IPS-18a (cell line): ENCODE results near the gene CLIC5.

ENCODE experiments used
- H3K27ac ChIP-seq: one replicate; pipeline ENCODE4 v1.5.1; 2013; ENCODE audit warnings: low read length
- H3K27me3 ChIP-seq: one replicate; pipeline ENCODE4 v1.6.1; 2013; ENCODE audit warnings: mild to moderate bottlenecking, low read length; ENCODE audit not compliant: control insufficient read depth, insufficient read depth
- H3K36me3 ChIP-seq: one replicate; pipeline ENCODE4 v1.6.1; 2013; ENCODE audit warnings: low read depth, low read length; ENCODE audit not compliant: control insufficient read depth
- H3K4me1 ChIP-seq: one replicate; pipeline ENCODE4 v1.6.1; 2013; ENCODE audit warnings: low read depth, low read length; ENCODE audit not compliant: control insufficient read depth
- H3K4me3 ChIP-seq: one replicate; pipeline ENCODE4 v1.5.1; 2013; ENCODE audit warnings: low read length
- H3K9ac ChIP-seq: one replicate; pipeline ENCODE4 v1.6.1; 2013; ENCODE audit warnings: mild to moderate bottlenecking, low read length, moderate library complexity
- H3K9me3 ChIP-seq: one replicate; pipeline ENCODE4 v1.6.1; 2013; ENCODE audit warnings: low read depth, low read length; ENCODE audit not compliant: control insufficient read depth

The CLIC5 gene

DNA sequence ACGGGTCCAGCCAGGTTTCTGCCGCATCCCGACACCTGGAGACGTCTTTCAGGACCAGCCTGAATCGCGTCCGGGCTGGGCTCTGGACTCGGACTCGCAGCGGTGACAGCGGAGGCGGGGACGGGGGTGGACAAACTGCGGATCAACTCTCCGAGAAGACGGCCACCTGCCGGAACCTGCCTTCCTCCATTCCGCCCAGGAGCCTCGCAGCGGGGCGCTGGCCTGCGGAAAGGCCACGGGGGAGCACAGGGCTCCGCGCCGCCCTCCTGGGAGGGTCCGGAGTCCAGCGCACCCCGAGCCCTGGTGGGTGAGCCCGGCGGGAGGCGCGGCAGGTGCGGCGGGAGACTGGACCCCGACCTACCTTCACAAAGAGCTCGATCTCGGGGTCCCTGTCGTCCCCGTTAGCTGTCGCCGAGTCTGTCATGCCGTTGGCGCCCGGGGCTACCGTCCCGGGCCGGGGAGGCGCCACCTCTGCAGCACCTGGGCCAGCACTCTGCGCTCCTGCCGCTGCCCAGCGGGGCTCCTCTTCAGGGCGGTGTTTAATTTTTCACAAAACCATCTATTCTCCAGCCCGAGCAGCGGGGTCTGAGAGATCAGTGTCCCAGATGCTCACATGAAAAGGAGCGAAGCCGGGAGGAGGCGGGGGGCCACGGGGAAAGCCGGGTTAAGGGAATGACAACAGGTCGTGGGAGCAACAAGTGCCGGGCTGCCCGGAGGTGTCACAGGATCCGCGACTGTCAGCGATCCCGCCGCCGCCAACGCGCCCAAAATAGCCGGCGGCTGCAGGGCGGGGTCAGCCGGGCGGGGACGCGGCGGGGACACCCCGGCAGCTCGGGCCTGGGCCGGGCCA lies at the start of gene CLIC5:
Gene CLIC5, minus strand, starts transcription at position 742 of the 850 bp plus-strand sequence. Its CDS starts 318 bp downstream, at position 424.
- Histone ChIP-seq H3K9me3 (no peaks in the 10 kb centered on the region), H3K27ac (no peak within 1 kb of the TSS), H3K9ac (no peak within 1 kb of the TSS), H3K4me1 (peaks cover 19% of the 10 kb centered on the region), H3K27me3 (peaks cover 32% of the 10 kb centered on the region), H3K36me3 (no peaks in the 10 kb centered on the region), H3K4me3 (peak within 1 kb of the TSS; percentile 67)

DNA sequence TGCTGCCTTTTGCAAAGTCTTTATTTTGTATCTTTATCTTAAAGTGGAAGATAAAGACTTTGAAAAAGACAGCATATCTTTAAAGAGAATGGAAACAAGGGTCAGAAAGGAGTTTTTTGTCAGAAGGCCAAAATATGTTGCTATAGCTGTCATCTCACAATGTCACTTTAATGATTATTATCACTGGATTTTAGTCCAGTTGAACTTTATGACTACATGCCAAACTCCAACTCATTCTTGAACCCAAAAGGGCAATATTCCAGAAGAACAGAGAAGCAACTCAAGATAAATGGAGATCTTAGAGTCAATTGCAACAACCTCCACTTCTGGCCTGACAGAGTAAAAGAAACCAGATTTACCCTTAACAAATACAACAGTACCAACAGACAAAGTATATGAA lies 47.3 kb upstream of the CLIC5 start:
- Histone ChIP-seq H3K9me3 (no peaks in the 10 kb centered on the region), H3K4me1 (no peaks in the 10 kb centered on the region), H3K36me3 (no peaks in the 10 kb centered on the region), H3K27me3 (no peaks in the 10 kb centered on the region), H3K27ac (no peak overlapping the region), H3K9ac (no peak overlapping the region), H3K4me3 (no peak overlapping the region)

DNA sequence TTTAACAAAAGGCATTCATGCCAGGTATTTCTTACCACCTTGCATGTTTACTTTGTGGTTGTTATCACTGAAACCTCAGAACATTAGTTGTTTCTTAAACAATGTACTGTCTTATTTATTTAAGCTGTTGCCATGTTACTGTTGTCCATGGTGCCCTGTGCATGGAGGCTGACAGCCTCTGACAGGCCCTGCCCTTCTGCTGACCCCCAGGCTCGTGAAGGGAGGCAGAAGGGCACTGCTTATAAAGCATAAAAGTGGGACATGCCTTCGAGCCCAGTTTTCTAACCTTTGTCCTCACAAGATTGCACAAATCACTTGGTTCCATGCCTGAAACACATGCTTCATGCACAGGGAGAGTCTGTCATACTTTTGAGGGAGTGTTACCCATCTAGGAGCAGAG lies 46.7 kb upstream of the CLIC5 start:
- no peaks in the 10 kb centered on the region for H3K27me3 ChIP-seq
- H3K4me3 ChIP-seq: no peak overlapping the region
- H3K4me1 ChIP-seq: no peaks in the 10 kb centered on the region
- no peak overlapping the region for H3K27ac ChIP-seq
- H3K36me3 ChIP-seq: no peaks in the 10 kb centered on the region
- no peaks in the 10 kb centered on the region for H3K9me3 ChIP-seq
- no peak overlapping the region for H3K9ac ChIP-seq

DNA sequence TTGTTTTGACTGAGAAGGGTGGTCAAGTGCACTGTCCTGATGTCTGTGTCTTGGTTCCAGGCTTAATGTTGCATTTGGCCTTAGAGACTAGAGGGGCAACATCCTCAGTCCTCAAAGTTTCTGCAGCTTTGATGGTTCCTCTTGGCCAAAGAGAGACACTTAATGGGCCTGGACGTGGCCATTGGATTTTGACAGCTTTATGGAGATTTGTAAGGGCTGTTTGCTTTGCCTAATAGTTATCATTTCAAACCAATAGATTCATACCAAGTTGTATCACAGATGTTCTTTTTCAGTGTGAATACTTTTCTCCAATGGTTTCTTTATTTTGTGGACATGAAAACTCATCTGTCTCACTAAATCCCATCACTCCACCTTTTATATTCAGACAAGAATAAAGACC lies 45.8 kb upstream of the CLIC5 start:
- H3K4me1 ChIP-seq: no peaks in the 10 kb centered on the region
- peaks cover 4% of the 10 kb centered on the region for H3K9me3 ChIP-seq
- no peaks in the 10 kb centered on the region for H3K27me3 ChIP-seq
- no peak overlapping the region for H3K9ac ChIP-seq
- H3K4me3 ChIP-seq: no peak overlapping the region
- no peaks in the 10 kb centered on the region for H3K36me3 ChIP-seq
- no peak overlapping the region for H3K27ac ChIP-seq

DNA sequence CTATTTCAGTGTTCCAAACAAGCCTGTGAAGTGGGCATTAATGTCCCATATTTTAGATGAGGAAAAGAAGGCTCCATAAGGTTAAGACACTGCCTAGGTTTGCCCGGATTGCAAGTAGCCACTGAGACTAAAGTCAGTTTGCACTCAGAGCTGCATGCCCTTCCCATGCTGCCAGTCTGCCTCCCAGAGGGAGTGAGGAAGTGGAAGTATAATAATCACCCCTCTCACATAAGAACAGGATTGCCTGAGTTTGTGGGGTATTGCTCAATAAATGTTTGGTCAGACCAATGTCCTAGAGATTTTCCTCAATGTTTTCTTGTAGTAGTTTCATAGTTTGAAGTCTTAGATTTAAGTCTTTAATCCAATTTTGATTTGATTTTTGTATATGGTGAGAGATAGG lies 43.9 kb upstream of the CLIC5 start:
- Histone ChIP-seq H3K9ac (no peak overlapping the region), H3K27me3 (no peaks in the 10 kb centered on the region), H3K36me3 (no peaks in the 10 kb centered on the region), H3K4me3 (no peak overlapping the region), H3K9me3 (peaks cover 4% of the 10 kb centered on the region), H3K27ac (no peak overlapping the region), H3K4me1 (no peaks in the 10 kb centered on the region)

DNA sequence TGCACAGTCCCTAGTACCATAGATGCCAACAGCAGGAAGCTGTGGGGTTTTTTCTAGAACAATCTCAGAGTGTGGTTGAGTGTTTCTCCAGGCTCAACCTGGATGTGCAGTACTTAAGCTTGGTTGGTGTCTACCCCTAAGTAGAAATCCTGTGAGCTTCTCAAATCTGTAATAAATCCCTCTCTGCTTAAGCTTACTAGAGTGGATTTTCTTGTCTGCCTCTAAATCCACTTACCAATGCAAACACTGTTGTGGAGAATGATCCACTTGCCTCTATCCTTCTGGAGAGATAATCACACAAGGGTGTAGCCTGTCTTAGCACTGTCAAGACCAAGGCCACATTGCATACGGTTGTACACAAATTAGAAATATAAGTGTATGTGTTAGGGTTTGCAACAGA lies 43.3 kb upstream of the CLIC5 start:
- no peaks in the 10 kb centered on the region for H3K27me3 ChIP-seq
- H3K4me3 ChIP-seq: no peak overlapping the region
- H3K9me3 ChIP-seq: peaks cover 4% of the 10 kb centered on the region
- no peaks in the 10 kb centered on the region for H3K4me1 ChIP-seq
- no peak overlapping the region for H3K27ac ChIP-seq
- no peak overlapping the region for H3K9ac ChIP-seq
- no peaks in the 10 kb centered on the region for H3K36me3 ChIP-seq

DNA sequence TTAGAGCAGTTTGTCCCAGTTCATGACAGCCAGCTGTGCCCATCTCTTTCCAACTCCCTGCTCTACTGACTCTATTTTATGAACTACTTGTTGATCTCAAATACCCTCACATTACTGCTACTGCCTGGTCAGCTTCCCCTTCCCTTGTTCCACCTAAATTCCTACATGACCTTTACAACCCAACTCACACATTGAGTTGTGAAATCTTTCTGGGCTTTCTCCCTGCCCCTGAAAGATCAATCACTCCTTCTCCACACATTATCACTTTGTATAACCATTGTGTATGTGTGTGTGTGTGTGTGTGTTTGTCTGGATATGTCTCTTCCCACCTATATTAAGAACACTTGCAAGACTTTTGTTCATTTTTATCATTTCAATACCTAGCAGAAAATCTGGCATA lies 42.1 kb upstream of the CLIC5 start:
- Histone ChIP-seq H3K4me3 (no peak overlapping the region), H3K4me1 (no peaks in the 10 kb centered on the region), H3K36me3 (no peaks in the 10 kb centered on the region), H3K27ac (no peak overlapping the region), H3K9me3 (peaks cover 4% of the 10 kb centered on the region), H3K9ac (no peak overlapping the region), H3K27me3 (no peaks in the 10 kb centered on the region)

DNA sequence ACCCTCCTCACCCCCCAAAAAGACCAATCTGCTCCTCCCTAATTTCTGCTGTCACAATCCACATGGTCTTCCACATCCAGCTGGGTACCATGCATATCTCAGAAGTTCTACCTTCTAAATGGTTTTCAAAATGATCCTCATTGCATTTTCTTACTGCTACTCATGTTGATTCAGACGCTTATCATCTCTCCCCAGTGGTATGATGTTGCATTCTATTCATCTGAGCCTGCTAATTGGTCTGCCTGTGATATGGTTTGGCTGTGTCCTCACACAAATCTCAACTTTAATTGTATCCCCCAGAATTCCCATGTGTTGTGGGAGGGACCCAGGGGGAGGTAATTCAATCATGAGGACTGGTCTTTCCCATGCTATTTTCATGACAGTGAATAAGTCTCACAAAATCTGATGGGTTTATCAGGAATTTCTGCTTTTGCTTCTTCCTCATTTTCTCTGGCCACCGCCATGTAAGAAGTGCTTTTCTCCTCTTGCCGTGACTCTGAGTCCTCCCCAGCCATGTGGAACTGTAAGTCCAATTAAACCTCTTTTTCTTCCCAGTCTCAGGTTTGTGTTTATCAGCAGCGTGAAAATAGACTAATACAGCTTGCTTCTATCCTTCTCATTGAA lies 41.4 kb upstream of the CLIC5 start:
- H3K36me3 ChIP-seq: no peaks in the 10 kb centered on the region
- H3K4me1 ChIP-seq: no peaks in the 10 kb centered on the region
- no peak overlapping the region for H3K9ac ChIP-seq
- peaks cover 4% of the 10 kb centered on the region for H3K9me3 ChIP-seq
- H3K4me3 ChIP-seq: no peak overlapping the region
- H3K27me3 ChIP-seq: no peaks in the 10 kb centered on the region
- no peak overlapping the region for H3K27ac ChIP-seq

DNA sequence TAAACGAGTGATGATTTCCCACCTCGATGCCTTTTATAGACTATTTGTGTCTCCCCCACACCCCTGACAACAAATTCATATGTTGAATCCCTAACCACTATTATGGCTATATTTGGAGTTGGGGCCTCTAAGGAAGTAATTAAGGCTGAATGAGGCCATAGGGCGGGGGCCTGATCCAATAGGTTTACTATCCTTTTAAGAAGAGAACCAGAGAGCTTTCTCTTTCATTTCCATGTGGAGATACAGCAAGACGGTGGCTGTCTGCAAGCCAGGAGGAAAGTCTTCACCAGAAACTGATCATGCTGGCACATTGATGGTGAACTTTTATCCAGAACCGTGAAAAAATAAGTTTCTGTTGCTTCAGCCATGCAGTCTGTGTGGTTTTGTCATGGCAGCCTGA lies 38.9 kb upstream of the CLIC5 start:
- Histone ChIP-seq H3K27me3 (no peaks in the 10 kb centered on the region), H3K36me3 (no peaks in the 10 kb centered on the region), H3K9me3 (peaks cover 4% of the 10 kb centered on the region), H3K4me3 (no peak overlapping the region), H3K9ac (no peak overlapping the region), H3K27ac (no peak overlapping the region), H3K4me1 (no peaks in the 10 kb centered on the region)

DNA sequence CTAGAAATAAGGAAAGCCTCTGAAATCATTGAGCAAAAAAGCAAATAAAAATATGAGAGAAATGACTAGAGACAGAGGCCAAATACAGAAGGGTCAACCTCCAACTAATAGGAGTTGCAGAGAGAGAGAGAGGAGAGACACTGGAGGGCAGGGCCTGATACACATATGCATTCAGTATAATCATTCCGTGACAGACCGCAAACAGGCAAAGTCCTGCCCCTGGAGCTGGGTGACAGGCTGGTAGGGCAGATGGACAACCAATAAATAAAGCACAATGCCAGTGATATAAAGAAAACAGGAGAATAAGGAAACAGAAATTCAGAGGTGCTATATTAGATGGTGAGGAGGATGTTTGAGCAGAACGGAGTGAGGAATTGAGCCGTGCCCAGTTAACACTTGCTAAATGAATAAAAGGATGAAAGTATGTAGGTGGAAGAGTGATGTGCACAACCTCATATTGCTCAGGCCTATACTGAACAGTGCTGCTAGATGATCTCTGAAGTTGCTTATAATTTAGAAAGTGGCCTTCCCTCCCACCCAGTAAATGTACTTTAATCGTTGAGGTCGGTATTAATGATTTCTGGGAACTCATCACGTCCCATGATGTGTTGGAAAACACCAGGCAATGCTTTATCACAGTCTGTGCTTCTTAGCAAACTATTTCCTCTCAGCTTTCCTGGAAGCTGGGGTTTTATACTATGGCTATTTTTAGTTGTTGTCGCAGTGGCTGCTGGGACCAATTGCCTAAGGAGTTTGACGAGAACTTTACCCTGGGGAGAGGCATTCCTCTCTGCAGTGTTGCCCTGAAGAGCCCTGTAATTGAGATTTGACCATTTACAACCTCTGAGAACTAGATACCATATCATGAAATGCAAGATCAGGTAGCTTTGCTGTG lies 37.6 kb upstream of the CLIC5 start:
- Histone ChIP-seq H3K4me1 (peaks cover 12% of the 10 kb centered on the region), H3K9me3 (peaks cover 4% of the 10 kb centered on the region), H3K27me3 (no peaks in the 10 kb centered on the region), H3K36me3 (no peaks in the 10 kb centered on the region), H3K9ac (no peak overlapping the region), H3K27ac (no peak overlapping the region), H3K4me3 (no peak overlapping the region)

DNA sequence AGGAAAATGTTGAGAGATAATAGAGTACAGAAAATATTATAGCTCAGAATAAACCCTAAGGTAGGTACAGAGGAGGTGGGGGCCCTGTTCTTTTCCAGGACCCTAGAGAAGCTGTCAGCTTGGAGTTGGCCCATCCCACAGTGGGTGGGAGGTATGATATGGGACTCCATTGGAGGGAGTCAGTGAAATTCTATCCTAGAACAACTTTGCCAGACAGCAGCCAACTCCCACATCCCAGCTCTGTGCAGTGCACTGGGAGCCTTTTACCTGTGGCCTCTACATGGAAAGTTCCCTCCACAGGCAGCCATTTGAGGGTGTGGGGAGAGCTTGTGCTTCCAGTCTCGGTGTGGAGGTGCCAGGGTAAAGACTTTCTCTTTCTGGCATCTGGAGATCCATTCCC lies 36.8 kb upstream of the CLIC5 start:
- H3K27ac ChIP-seq: no peak overlapping the region
- no peak overlapping the region for H3K9ac ChIP-seq
- no peaks in the 10 kb centered on the region for H3K27me3 ChIP-seq
- H3K9me3 ChIP-seq: peaks cover 4% of the 10 kb centered on the region
- no peaks in the 10 kb centered on the region for H3K36me3 ChIP-seq
- H3K4me3 ChIP-seq: no peak overlapping the region
- peaks cover 12% of the 10 kb centered on the region for H3K4me1 ChIP-seq
